Heart left ventricle (tissue), 13 donors: ENCODE results near the gene FOXK2.

ENCODE experiments used
- CTCF ChIP-seq, 12 donors: fragments of 200-600 bp; sonication (generic) in 4 of 12; IDR thresholded peaks; one replicate each; pipeline versions ENCODE4 v1.5.0 to v1.8.0; 2018 to 2022; ENCODE audit warnings: antibody characterized with exemption in 12 of 12, mild to moderate bottlenecking in 5 of 12
- POLR2A ChIP-seq, 2 donors: fragments of 450-650 bp; IDR thresholded peaks; one replicate each; pipeline ENCODE4 v1.6.1; 2017; ENCODE audit warnings: antibody characterized with exemption in 2 of 2, mild to moderate bottlenecking in 2 of 2, moderate library complexity in 2 of 2
- donor health status: ischemic (EF 13 %, LVEDD 7.1; RV severe dilation, severe dysfunction).
- donor health status: DM: no; HTN: yes; CAD: no.
- donor health status: DM: no; HTN: no; CAD: no.
- donor health status: ischemic (EF 25% LVEDD 6.9; RV normal size, moderate dysfunction).
- donor health status: ischemic (EF 25% LVEDD 5.7; RV mildly dilated, moderate dysfunction).
- donor health status: ischemic (EF 35%, LVEDD 5.7; RV mildly dilated, moderate dysfunction).
- donor health status: nonischemic (EF 11% LVEDD 7.7; RV severe dilation, severe dysfunction).
- donor health status: DM: yes; HTN: yes; CAD: no.
- donor health status: PGD.
- donor health status: ischemic (EF 29% LVEDD 5.4; RV normal size, mild dysfunction).
- donor health status: nonischemic (EF 23%, LVEDD 6.1; RV moderate dilation, normal function).

- TF ChIP-seq POLR2A (IDR thresholded peaks at IDR 0.05) (no peak), CTCF (IDR thresholded peaks at IDR 0.05) (no peak)
Observed at GRCh38 chr17:82642022-82642421, 122.5 kb downstream of the FOXK2 start.
